Measurements from ENCODE around the gene MED14. TPM values are rescaled to one million over a fixed set of nuclear protein-coding genes. Genes with fewer than 3 reads are reported as not detected.

Gene MED14
- total RNA-seq, 1 donor from 2014 or later: 21.5 TPM

GRCh38 chrX:40663880-40664630, 71.3 kb downstream of the MED14 start:
- TF ChIP-seq, protein P1, sequence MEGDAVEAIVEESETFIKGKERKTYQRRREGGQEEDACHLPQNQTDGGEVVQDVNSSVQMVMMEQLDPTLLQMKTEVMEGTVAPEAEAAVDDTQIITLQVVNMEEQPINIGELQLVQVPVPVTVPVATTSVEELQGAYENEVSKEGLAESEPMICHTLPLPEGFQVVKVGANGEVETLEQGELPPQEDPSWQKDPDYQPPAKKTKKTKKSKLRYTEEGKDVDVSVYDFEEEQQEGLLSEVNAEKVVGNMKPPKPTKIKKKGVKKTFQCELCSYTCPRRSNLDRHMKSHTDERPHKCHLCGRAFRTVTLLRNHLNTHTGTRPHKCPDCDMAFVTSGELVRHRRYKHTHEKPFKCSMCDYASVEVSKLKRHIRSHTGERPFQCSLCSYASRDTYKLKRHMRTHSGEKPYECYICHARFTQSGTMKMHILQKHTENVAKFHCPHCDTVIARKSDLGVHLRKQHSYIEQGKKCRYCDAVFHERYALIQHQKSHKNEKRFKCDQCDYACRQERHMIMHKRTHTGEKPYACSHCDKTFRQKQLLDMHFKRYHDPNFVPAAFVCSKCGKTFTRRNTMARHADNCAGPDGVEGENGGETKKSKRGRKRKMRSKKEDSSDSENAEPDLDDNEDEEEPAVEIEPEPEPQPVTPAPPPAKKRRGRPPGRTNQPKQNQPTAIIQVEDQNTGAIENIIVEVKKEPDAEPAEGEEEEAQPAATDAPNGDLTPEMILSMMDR (conservative IDR thresholded peaks at IDR 0.05; ENCODE audit: low read depth, low read length): peak; percentile 38
- no peak overlapping the region for H3K4me3 ChIP-seq (ENCODE audit: low read depth, low read length)
- DNase-seq (ENCODE audit: low read depth): no peak

GRCh38 chrX:40663078-40663740, 72.1 kb downstream of the MED14 start:
- TF ChIP-seq, protein P1 (conservative IDR thresholded peaks at IDR 0.05; ENCODE audit: low read depth, low read length): no peak
- DNase-seq (ENCODE audit: low read depth): no peak

GRCh38 chrX:40661489-40661888, 73.9 kb downstream of the MED14 start:
- no peak overlapping the region for H3K4me3 ChIP-seq (ENCODE audit: low read depth, low read length)
- DNase-seq (ENCODE audit: low read depth): no peak
- TF ChIP-seq, protein P1 (conservative IDR thresholded peaks at IDR 0.05; ENCODE audit: low read depth, low read length): no peak

More at GRCh38 chrX:40663078-40663740, 72.1 kb downstream of the MED14 start:
- no peak overlapping the region for H3K4me3 ChIP-seq (ENCODE audit: low read depth, low read length)

DNA sequence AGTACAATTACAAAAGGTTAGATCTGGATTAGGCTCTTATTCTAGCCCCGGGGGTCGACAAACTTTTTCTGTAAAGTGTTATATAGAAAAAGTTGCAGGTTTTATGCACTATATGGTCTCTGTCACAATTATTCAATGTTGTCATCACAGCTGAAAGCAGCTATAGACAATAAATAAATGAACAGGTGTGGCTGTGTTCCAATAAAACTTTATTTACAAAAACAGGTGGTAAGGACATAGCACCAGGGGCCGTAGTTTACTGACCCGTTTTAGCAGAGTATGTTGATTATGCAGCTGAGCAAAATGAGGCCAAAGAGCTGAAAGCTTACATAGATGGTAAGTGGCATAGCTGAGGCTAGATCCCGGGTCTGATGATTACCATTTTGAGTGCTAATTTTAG, 75.0 kb downstream of the MED14 start:
- DNase-seq (ENCODE audit: low read depth): no peak
- TF ChIP-seq, protein P1 (conservative IDR thresholded peaks at IDR 0.05; ENCODE audit: low read depth, low read length): no peak

DNA sequence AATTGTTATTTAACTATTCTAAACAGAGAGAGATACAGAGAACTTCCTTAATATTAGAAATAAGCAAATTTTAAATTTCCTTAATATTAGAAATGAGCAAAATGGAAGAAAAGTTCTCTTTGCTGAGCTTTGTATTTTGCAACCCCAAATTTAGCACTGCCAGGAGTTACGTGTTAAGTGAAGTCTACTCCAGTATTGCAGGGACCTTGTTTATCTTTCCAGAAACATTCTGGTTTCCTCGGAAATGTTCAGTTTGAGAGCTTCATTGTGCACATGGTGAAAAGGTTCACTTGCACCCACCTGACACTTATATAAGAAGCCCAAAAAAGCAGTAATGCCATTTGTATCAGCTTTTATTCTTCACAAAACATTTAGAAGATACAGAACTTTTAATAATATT, 81.8 kb downstream of the MED14 start:
- no peak for DNase-seq (ENCODE audit: low read depth)
- TF ChIP-seq, protein P1 (conservative IDR thresholded peaks at IDR 0.05; ENCODE audit: low read depth, low read length): no peak
- no peak overlapping the region for H3K4me3 ChIP-seq (ENCODE audit: low read depth, low read length)

More for the DNA sequence above, 75.0 kb downstream of the MED14 start:
- H3K4me3 ChIP-seq (ENCODE audit: low read depth, low read length): no peak overlapping the region

- TF ChIP-seq, protein P1 (conservative IDR thresholded peaks at IDR 0.05; ENCODE audit: low read depth, low read length): no peak
- no peak overlapping the region for H3K4me3 ChIP-seq (ENCODE audit: low read depth, low read length)
- no peak for DNase-seq (ENCODE audit: low read depth)
These were observed 82.7 kb downstream of the MED14 start for GRCh38 chrX:40652664-40653063.

Measured in epithelial cell of proximal tubule (primary cell).